ENCODE data around the gene ALDH5A1.

ALDH5A1 gene

DNA sequence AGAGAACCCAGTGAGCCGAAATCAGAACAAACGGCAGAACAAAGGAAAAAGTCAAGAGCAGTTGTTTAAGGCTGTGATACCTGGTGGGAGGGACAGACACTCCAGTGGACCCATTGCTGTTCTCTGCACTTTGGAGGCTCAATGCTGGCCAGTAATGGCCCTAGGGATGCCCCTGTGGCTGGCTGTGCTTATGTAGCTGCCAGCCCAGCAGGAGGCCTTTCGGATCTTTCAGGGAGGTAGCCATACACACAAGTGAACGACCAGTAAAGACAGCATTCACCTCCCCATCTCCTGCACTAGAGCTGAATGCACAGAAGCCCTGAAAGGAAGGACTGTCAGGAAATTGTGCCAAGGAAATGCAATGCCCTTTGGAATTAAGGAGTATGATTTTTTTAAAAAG is 39.7 kb upstream of the ALDH5A1 start:
- Histone ChIP-seq H3K27ac (replicated peaks; ENCODE audit: low read length) (no peak overlapping the region), H3K4me2 (ENCODE audit: insufficient read depth, low read length, poor library complexity, severe bottlenecking) (no peak overlapping the region), H2BK120ac (ENCODE audit: low read depth, low read length) (no peak overlapping the region), H3K23ac (ENCODE audit: low read depth, low read length, poor library complexity) (no peak overlapping the region), H3K4ac (ENCODE audit: low read length) (no peak overlapping the region), H3K4me1 (ENCODE audit: control insufficient read depth in 2 of 2, insufficient read depth in 1 of 2, low read depth in 1 of 2, low read length in 2 of 2) (peaks cover 0 to 1% of the 10 kb centered on the region in 2 donors), H2AFZ (ENCODE audit: low read length) (no peak overlapping the region), H3K4me3 (ENCODE audit: low read length in 2 of 2) (no peak overlapping the region), H3K14ac (ENCODE audit: low read length) (no peak overlapping the region), H2BK5ac (ENCODE audit: low read length) (no peak overlapping the region), H3K9ac (ENCODE audit: low read depth, low read length, poor library complexity) (no peak overlapping the region), H3K27me3 (ENCODE audit: control insufficient read depth in 3 of 3, insufficient read depth in 3 of 3, low read depth in 1 of 3, low read length in 3 of 3) (no peaks in the 10 kb centered on the region), H3K9me3 (replicated peaks in 1 of 2; ENCODE audit: control insufficient read depth in 2 of 2, insufficient read depth in 1 of 2, low read depth in 1 of 2, low read length in 2 of 2) (no peaks in the 10 kb centered on the region), H3K18ac (ENCODE audit: low read length) (no peak overlapping the region), H2AK5ac (ENCODE audit: low read depth, low read length) (no peak overlapping the region), H2BK15ac (ENCODE audit: low read length) (no peak overlapping the region), H4K8ac (ENCODE audit: low read depth, low read length) (no peak overlapping the region), H3K36me3 (replicated peaks in 1 of 2; ENCODE audit: control insufficient read depth in 2 of 2, insufficient read depth in 2 of 2, low read length in 2 of 2) (no peaks in the 10 kb centered on the region), H2BK12ac (ENCODE audit: low read length) (no peak overlapping the region), H4K91ac (ENCODE audit: low read depth, low read length, poor library complexity) (no peak overlapping the region), H3K79me1 (ENCODE audit: low read depth, low read length) (no peaks in the 10 kb centered on the region)
- no CpG with 5 or more reads among the region's 4 CpGs for WGBS, 2 donors (ENCODE audit: extremely low coverage in 2 of 2, insufficient read length in 2 of 2, insufficient replicate concordance in 1 of 2)
- no peak for DNase-seq (ENCODE audit: low spot score)

DNA sequence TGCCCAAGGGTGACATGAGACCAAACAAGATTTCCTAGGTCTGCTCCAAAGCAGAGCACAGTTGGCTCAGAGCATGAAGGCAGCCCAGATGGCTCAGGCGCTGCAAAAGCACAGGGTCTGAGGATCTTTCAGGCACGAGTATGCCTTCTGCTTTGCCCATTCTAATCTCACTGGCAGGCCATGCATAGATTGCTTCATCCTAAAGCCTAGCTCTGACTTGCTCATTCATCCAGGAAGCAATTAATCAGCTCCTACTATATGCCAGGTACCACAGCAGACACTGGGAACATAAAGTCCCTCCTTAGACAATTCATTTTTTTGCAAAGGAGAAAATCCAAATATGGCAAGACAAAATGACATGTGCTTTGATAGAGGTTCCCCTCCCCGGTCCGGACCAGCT is 36.6 kb upstream of the ALDH5A1 start:
- Histone ChIP-seq H3K27ac (replicated peaks; ENCODE audit: low read length) (no peak overlapping the region), H3K4ac (ENCODE audit: low read length) (no peak overlapping the region), H3K18ac (ENCODE audit: low read length) (no peak overlapping the region), H3K79me1 (ENCODE audit: low read depth, low read length) (no peaks in the 10 kb centered on the region), H3K27me3 (ENCODE audit: control insufficient read depth in 3 of 3, insufficient read depth in 3 of 3, low read depth in 1 of 3, low read length in 3 of 3) (no peaks in the 10 kb centered on the region), H3K9ac (ENCODE audit: low read depth, low read length, poor library complexity) (no peak overlapping the region), H2BK15ac (ENCODE audit: low read length) (no peak overlapping the region), H3K4me3 (ENCODE audit: low read length in 2 of 2) (no peak overlapping the region), H3K14ac (ENCODE audit: low read length) (no peak overlapping the region), H3K23ac (ENCODE audit: low read depth, low read length, poor library complexity) (no peak overlapping the region), H2BK5ac (ENCODE audit: low read length) (no peak overlapping the region), H2BK120ac (ENCODE audit: low read depth, low read length) (no peak overlapping the region), H4K91ac (ENCODE audit: low read depth, low read length, poor library complexity) (no peak overlapping the region), H3K9me3 (replicated peaks in 1 of 2; ENCODE audit: control insufficient read depth in 2 of 2, insufficient read depth in 1 of 2, low read depth in 1 of 2, low read length in 2 of 2) (no peaks in the 10 kb centered on the region), H3K4me2 (ENCODE audit: insufficient read depth, low read length, poor library complexity, severe bottlenecking) (no peak overlapping the region), H3K4me1 (ENCODE audit: control insufficient read depth in 2 of 2, insufficient read depth in 1 of 2, low read depth in 1 of 2, low read length in 2 of 2) (peaks cover 0 to 1% of the 10 kb centered on the region in 2 donors), H2BK12ac (ENCODE audit: low read length) (no peak overlapping the region), H3K36me3 (replicated peaks in 1 of 2; ENCODE audit: control insufficient read depth in 2 of 2, insufficient read depth in 2 of 2, low read length in 2 of 2) (peaks cover 0 to 5% of the 10 kb centered on the region in 2 donors), H2AK5ac (ENCODE audit: low read depth, low read length) (no peak overlapping the region), H4K8ac (ENCODE audit: low read depth, low read length) (no peak overlapping the region), H2AFZ (ENCODE audit: low read length) (no peak overlapping the region)
- WGBS, 2 donors (ENCODE audit: extremely low coverage in 2 of 2, insufficient read length in 2 of 2, insufficient replicate concordance in 1 of 2) = no CpG with 5 or more reads among the region's 4 CpGs
- DNase-seq (ENCODE audit: low spot score) = no peak

DNA sequence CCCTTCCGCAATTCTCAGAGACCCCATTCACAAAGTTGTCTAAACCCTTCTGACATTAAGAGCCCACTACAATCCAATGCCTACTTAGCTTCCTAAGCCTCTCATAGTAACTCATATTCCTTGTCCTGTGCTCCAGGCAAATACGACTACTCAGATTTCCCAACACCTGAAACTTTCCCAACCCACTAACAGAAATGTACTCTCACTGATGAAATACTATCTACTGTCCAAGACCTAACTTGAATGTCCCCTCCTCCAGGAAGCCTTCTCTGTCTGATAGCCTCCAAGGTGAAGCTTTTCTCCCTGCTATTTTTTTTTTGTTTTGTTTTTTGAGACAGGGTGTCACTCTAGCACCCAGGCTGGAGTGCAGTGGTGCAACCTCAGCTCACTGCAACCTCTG is 35.8 kb upstream of the ALDH5A1 start:
- no CpG with 5 or more reads among the region's 2 CpGs for WGBS, 2 donors (ENCODE audit: extremely low coverage in 2 of 2, insufficient read length in 2 of 2, insufficient replicate concordance in 1 of 2)
- H3K23ac ChIP-seq (ENCODE audit: low read depth, low read length, poor library complexity) = no peak overlapping the region
- no peak for DNase-seq (ENCODE audit: low spot score)

DNA sequence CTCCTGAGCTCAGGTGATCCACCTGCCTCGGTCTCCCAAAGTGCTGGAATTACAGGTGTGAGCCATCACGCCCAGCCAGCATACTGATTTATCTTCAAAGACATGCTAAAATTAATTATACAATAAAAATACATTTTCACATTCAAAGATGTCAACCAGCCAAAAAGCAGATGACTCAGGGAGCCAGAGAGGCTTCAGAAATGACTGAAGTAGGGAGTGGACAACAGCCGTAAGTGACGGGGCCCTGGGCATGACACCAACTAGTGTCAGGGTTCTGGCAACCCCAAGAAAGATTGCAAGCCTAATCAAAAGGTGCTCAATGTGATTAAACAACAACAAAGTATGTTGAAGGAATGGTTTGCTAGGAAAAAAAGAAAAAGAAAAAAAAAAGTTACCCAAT is 33.8 kb upstream of the ALDH5A1 start:
- Histone ChIP-seq H3K27ac (replicated peaks; ENCODE audit: low read length) (no peak overlapping the region), H3K4me1 (ENCODE audit: control insufficient read depth in 2 of 2, insufficient read depth in 1 of 2, low read depth in 1 of 2, low read length in 2 of 2) (no peaks in the 10 kb centered on the region), H4K8ac (ENCODE audit: low read depth, low read length) (no peak overlapping the region), H3K27me3 (ENCODE audit: control insufficient read depth in 3 of 3, insufficient read depth in 3 of 3, low read depth in 1 of 3, low read length in 3 of 3) (no peaks in the 10 kb centered on the region), H3K4me3 (ENCODE audit: low read length in 2 of 2) (no peak overlapping the region), H2AFZ (ENCODE audit: low read length) (no peak overlapping the region), H3K4ac (ENCODE audit: low read length) (no peak overlapping the region), H3K18ac (ENCODE audit: low read length) (no peak overlapping the region), H2BK15ac (ENCODE audit: low read length) (no peak overlapping the region), H3K4me2 (ENCODE audit: insufficient read depth, low read length, poor library complexity, severe bottlenecking) (no peak overlapping the region), H2BK5ac (ENCODE audit: low read length) (no peak overlapping the region), H3K23ac (ENCODE audit: low read depth, low read length, poor library complexity) (no peak overlapping the region), H2AK5ac (ENCODE audit: low read depth, low read length) (no peak overlapping the region), H3K36me3 (replicated peaks in 1 of 2; ENCODE audit: control insufficient read depth in 2 of 2, insufficient read depth in 2 of 2, low read length in 2 of 2) (peaks cover 0 to 5% of the 10 kb centered on the region in 2 donors), H3K9me3 (replicated peaks in 1 of 2; ENCODE audit: control insufficient read depth in 2 of 2, insufficient read depth in 1 of 2, low read depth in 1 of 2, low read length in 2 of 2) (no peaks in the 10 kb centered on the region), H3K79me1 (ENCODE audit: low read depth, low read length) (no peaks in the 10 kb centered on the region), H3K14ac (ENCODE audit: low read length) (no peak overlapping the region), H2BK120ac (ENCODE audit: low read depth, low read length) (no peak overlapping the region), H4K91ac (ENCODE audit: low read depth, low read length, poor library complexity) (no peak overlapping the region), H2BK12ac (ENCODE audit: low read length) (no peak overlapping the region), H3K9ac (ENCODE audit: low read depth, low read length, poor library complexity) (no peak overlapping the region)
- no CpG with 5 or more reads among the region's 4 CpGs for WGBS, 2 donors (ENCODE audit: extremely low coverage in 2 of 2, insufficient read length in 2 of 2, insufficient replicate concordance in 1 of 2)
- no peak for DNase-seq (ENCODE audit: low spot score)

More for the DNA sequence above, 35.8 kb upstream of the ALDH5A1 start:
- no peak overlapping the region for H2BK12ac ChIP-seq (ENCODE audit: low read length)
- H2BK120ac ChIP-seq (ENCODE audit: low read depth, low read length) = no peak overlapping the region
- H3K4me3 ChIP-seq (ENCODE audit: low read length in 2 of 2) = no peak overlapping the region
- no peak overlapping the region for H4K8ac ChIP-seq (ENCODE audit: low read depth, low read length)
- H3K14ac ChIP-seq (ENCODE audit: low read length) = no peak overlapping the region
- no peak overlapping the region for H4K91ac ChIP-seq (ENCODE audit: low read depth, low read length, poor library complexity)
- H2AK5ac ChIP-seq (ENCODE audit: low read depth, low read length) = no peak overlapping the region
- no peak overlapping the region for H3K18ac ChIP-seq (ENCODE audit: low read length)
- H2BK15ac ChIP-seq (ENCODE audit: low read length) = no peak overlapping the region
- H3K4me1 ChIP-seq (ENCODE audit: control insufficient read depth in 2 of 2, insufficient read depth in 1 of 2, low read depth in 1 of 2, low read length in 2 of 2) = peaks cover 0 to 1% of the 10 kb centered on the region in 2 donors
- no peak overlapping the region for H3K27ac ChIP-seq (replicated peaks; ENCODE audit: low read length)
- no peak overlapping the region for H3K4ac ChIP-seq (ENCODE audit: low read length)
- no peak overlapping the region for H2AFZ ChIP-seq (ENCODE audit: low read length)
- no peak overlapping the region for H2BK5ac ChIP-seq (ENCODE audit: low read length)
- H3K79me1 ChIP-seq (ENCODE audit: low read depth, low read length) = no peaks in the 10 kb centered on the region
- no peak overlapping the region for H3K4me2 ChIP-seq (ENCODE audit: insufficient read depth, low read length, poor library complexity, severe bottlenecking)
- peaks cover 0 to 5% of the 10 kb centered on the region in 2 donors for H3K36me3 ChIP-seq (replicated peaks in 1 of 2; ENCODE audit: control insufficient read depth in 2 of 2, insufficient read depth in 2 of 2, low read length in 2 of 2)
- H3K9me3 ChIP-seq (replicated peaks in 1 of 2; ENCODE audit: control insufficient read depth in 2 of 2, insufficient read depth in 1 of 2, low read depth in 1 of 2, low read length in 2 of 2) = no peaks in the 10 kb centered on the region
- H3K27me3 ChIP-seq (ENCODE audit: control insufficient read depth in 3 of 3, insufficient read depth in 3 of 3, low read depth in 1 of 3, low read length in 3 of 3) = no peaks in the 10 kb centered on the region
- no peak overlapping the region for H3K9ac ChIP-seq (ENCODE audit: low read depth, low read length, poor library complexity)

All from neuronal stem cell (in vitro differentiated cells).